ENCODE measurements around the gene EXOC3L1. TPM values are rescaled to one million over a fixed set of nuclear protein-coding genes. Genes with fewer than 3 reads are reported as not detected.

EXOC3L1 gene
- total RNA-seq, 1 donor from 2014 or later = 0.45 TPM

- H3K4me2 ChIP-seq (ENCODE audit: low read length) = no peak overlapping the region
- no peaks in the 10 kb centered on the region for H3K36me3 ChIP-seq (ENCODE audit: insufficient read depth, low read length)
- peaks cover 5% of the 10 kb centered on the region for H3K9me3 Mint-ChIP-seq (ENCODE audit: unreplicated experiment)
- peaks cover 52% of the 10 kb centered on the region for H3K27me3 Mint-ChIP-seq (ENCODE audit: low read depth, unreplicated experiment)
- no peaks in the 10 kb centered on the region for H3K79me2 ChIP-seq (ENCODE audit: insufficient read depth, low read length)
- H4K20me1 ChIP-seq (ENCODE audit: insufficient read depth, low read length) = peaks cover 31% of the 10 kb centered on the region
- no peak overlapping the region for H3K9ac ChIP-seq (ENCODE audit: low read length)
- H3K27ac ChIP-seq (ENCODE audit: low read depth, low read length) = no peak overlapping the region
- H3K27ac Mint-ChIP-seq (ENCODE audit: unreplicated experiment) = no peak overlapping the region
- peaks cover 2% of the 10 kb centered on the region for H3K36me3 Mint-ChIP-seq (ENCODE audit: low read depth, unreplicated experiment)
- TF ChIP-seq EZH2 (IDR thresholded peaks at IDR 0.05; ENCODE audit: insufficient read depth, low read length) = no peak
- TF ChIP-seq CTCF (IDR thresholded peaks at IDR 0.05; ENCODE audit: insufficient read depth, low read depth, low read length) = no peak
- H3K4me1 ChIP-seq (ENCODE audit: insufficient read depth, low read length) = peaks cover 29% of the 10 kb centered on the region
- no peak overlapping the region for H2AFZ ChIP-seq (ENCODE audit: low read depth, low read length)
- no peak overlapping the region for H3K4me3 Mint-ChIP-seq (ENCODE audit: unreplicated experiment)
- no peaks in the 10 kb centered on the region for H3K9me3 ChIP-seq (ENCODE audit: insufficient read depth, low read depth, low read length)
- peaks cover 10% of the 10 kb centered on the region for H3K4me1 Mint-ChIP-seq (ENCODE audit: low read depth, unreplicated experiment)
- DNase-seq (ENCODE audit: low read depth) (no peak), FAIRE-seq (no peak)
- H3K27me3 ChIP-seq (ENCODE audit: insufficient read depth, low read length) = peaks cover 68% of the 10 kb centered on the region
- H3K4me3 ChIP-seq (ENCODE audit: insufficient read depth, low read depth, low read length) = no peak overlapping the region
Measured at GRCh38 chr16:67166110-67166547, 23.8 kb downstream of the EXOC3L1 start.

GRCh38 chr16:67165121-67166078 is 24.5 kb downstream of the EXOC3L1 start:
- no peak overlapping the region for H3K9ac ChIP-seq (ENCODE audit: low read length)
- Mint-ChIP-seq H3K27ac (ENCODE audit: unreplicated experiment) (peak overlapping the region; percentile 41), H3K4me1 (ENCODE audit: low read depth, unreplicated experiment) (peaks cover 6% of the 10 kb centered on the region), H3K9me3 (ENCODE audit: unreplicated experiment) (peaks cover 10% of the 10 kb centered on the region), H3K27me3 (ENCODE audit: low read depth, unreplicated experiment) (peaks cover 53% of the 10 kb centered on the region), H3K4me3 (ENCODE audit: unreplicated experiment) (no peak overlapping the region), H3K36me3 (ENCODE audit: low read depth, unreplicated experiment) (peaks cover 2% of the 10 kb centered on the region)
- no peaks in the 10 kb centered on the region for H3K9me3 ChIP-seq (ENCODE audit: insufficient read depth, low read depth, low read length)
- no peak for DNase-seq (ENCODE audit: low read depth)
- H3K4me2 ChIP-seq (ENCODE audit: low read length) = peak overlapping the region; percentile 22
- no peak overlapping the region for H3K27ac ChIP-seq (ENCODE audit: low read depth, low read length)
- no peaks in the 10 kb centered on the region for H3K36me3 ChIP-seq (ENCODE audit: insufficient read depth, low read length)
- H3K4me1 ChIP-seq (ENCODE audit: insufficient read depth, low read length) = peaks cover 29% of the 10 kb centered on the region
- H3K27me3 ChIP-seq (ENCODE audit: insufficient read depth, low read length) = peaks cover 68% of the 10 kb centered on the region
- no peak overlapping the region for H3K4me3 ChIP-seq (ENCODE audit: insufficient read depth, low read depth, low read length)
- H2AFZ ChIP-seq (ENCODE audit: low read depth, low read length) = no peak overlapping the region
- H3K79me2 ChIP-seq (ENCODE audit: insufficient read depth, low read length) = no peaks in the 10 kb centered on the region
- no peak for TF ChIP-seq CTCF (IDR thresholded peaks at IDR 0.05; ENCODE audit: insufficient read depth, low read depth, low read length)
- TF ChIP-seq EZH2 (IDR thresholded peaks at IDR 0.05; ENCODE audit: insufficient read depth, low read length) = peak; percentile 96
- FAIRE-seq = no peak
- peaks cover 31% of the 10 kb centered on the region for H4K20me1 ChIP-seq (ENCODE audit: insufficient read depth, low read length)

Data from astrocyte (in vitro differentiated cells and primary cell).